Calu3 (cell line): ENCODE measurements around the gene BCAS3. TPM values are rescaled to one million over a fixed set of nuclear protein-coding genes. Genes with fewer than 3 reads are reported as not detected.

Experiments
- BruUV-seq: library from RNA; stranded (reverse); fragments of 400-500 nt; replicated peaks from 2 replicates; lab custom pipeline; 2021; lab: Mats Ljungman, UMichigan
- CTCF ChIA-PET: fragments of 300-600 bp; sonication (Branson Sonifier 250); formaldehyde crosslinking; loops from one replicate; lab custom pipeline; 2022; ENCODE audit warnings: antibody characterized with exemption; lab: Charles Lee
- DNase-seq: peaks from one replicate; pipeline ENCODE4 v3.0.0; 2022
- H3K27ac Mint-ChIP-seq: one replicate; pipeline ENCODE4 v1.8.0; 2022; ENCODE audit warnings: mixed read lengths; ENCODE audit not compliant: unreplicated experiment
- H3K27me3 Mint-ChIP-seq: one replicate; pipeline ENCODE4 v1.8.0; 2022; ENCODE audit warnings: mixed read lengths; ENCODE audit not compliant: unreplicated experiment
- H3K36me3 Mint-ChIP-seq: one replicate; pipeline ENCODE4 v1.8.0; 2022; ENCODE audit warnings: mild to moderate bottlenecking, moderate library complexity, mixed read lengths; ENCODE audit not compliant: insufficient read depth, unreplicated experiment
- H3K4me1 Mint-ChIP-seq: one replicate; pipeline ENCODE4 v1.8.0; 2022; ENCODE audit warnings: mild to moderate bottlenecking, low read depth, mixed read lengths; ENCODE audit not compliant: unreplicated experiment
- H3K4me3 Mint-ChIP-seq: one replicate; pipeline ENCODE4 v1.8.0; 2022; ENCODE audit warnings: mild to moderate bottlenecking, low read depth, moderate library complexity, mixed read lengths; ENCODE audit not compliant: unreplicated experiment
- H3K9me3 Mint-ChIP-seq: one replicate; pipeline ENCODE4 v1.8.0; 2022; ENCODE audit warnings: low read depth, mixed read lengths; ENCODE audit not compliant: unreplicated experiment
- intact Hi-C: fragments of 100-400 bp; cut with micrococcal nuclease; formaldehyde crosslinking; loops from one replicate; pipeline ENCODE4 v1.10.0; 2022; ENCODE audit not compliant: unreplicated experiment
- total RNA-seq: library from RNA; stranded (reverse); gene quantifications from 2 replicates; pipeline ENCODE4 v1.2.3, GENCODE V29; 2022
- TF ChIP-seq, protein P1 (sequence below): fragments of 200-600 bp; IDR thresholded peaks from one replicate; pipeline ENCODE4 v1.8.0; 2022; ENCODE audit warnings: antibody characterized with exemption; ENCODE audit not compliant: unreplicated experiment

Gene BCAS3
- total RNA-seq, 1 experiment from 2014 or later = 10.9 TPM

DNA sequence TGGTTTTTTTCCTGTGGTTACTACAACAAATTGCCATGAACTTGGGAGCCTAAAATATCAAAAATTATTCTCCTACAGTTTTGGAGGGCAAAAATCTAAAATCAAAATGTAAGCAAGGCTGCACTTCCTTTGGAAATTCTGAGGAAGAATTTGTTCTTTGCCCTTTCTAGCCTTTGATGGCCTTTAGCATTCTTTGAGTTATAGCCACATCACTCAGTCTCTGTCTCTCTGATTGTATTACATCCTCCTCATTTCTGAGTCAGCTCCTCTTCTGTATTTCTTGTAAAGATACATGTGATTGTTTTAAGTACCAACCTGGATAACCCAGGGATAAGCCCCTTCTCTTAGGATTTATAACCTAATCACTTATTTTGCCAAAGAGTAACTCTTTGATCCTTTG lies 282.0 kb downstream of the BCAS3 start:
- TF ChIP-seq, protein P1, sequence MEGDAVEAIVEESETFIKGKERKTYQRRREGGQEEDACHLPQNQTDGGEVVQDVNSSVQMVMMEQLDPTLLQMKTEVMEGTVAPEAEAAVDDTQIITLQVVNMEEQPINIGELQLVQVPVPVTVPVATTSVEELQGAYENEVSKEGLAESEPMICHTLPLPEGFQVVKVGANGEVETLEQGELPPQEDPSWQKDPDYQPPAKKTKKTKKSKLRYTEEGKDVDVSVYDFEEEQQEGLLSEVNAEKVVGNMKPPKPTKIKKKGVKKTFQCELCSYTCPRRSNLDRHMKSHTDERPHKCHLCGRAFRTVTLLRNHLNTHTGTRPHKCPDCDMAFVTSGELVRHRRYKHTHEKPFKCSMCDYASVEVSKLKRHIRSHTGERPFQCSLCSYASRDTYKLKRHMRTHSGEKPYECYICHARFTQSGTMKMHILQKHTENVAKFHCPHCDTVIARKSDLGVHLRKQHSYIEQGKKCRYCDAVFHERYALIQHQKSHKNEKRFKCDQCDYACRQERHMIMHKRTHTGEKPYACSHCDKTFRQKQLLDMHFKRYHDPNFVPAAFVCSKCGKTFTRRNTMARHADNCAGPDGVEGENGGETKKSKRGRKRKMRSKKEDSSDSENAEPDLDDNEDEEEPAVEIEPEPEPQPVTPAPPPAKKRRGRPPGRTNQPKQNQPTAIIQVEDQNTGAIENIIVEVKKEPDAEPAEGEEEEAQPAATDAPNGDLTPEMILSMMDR = no peak
- Mint-ChIP-seq H3K27me3 (no peaks in the 10 kb centered on the region), H3K4me1 (no peaks in the 10 kb centered on the region), H3K4me3 (no peak overlapping the region), H3K27ac (no peak overlapping the region), H3K36me3 (no peaks in the 10 kb centered on the region), H3K9me3 (peaks cover 5% of the 10 kb centered on the region)
- CTCF ChIA-PET = no interaction called here
- no peak for DNase-seq
- no TSS peak for BruUV-seq
- intact Hi-C loops = no loop called here

DNA sequence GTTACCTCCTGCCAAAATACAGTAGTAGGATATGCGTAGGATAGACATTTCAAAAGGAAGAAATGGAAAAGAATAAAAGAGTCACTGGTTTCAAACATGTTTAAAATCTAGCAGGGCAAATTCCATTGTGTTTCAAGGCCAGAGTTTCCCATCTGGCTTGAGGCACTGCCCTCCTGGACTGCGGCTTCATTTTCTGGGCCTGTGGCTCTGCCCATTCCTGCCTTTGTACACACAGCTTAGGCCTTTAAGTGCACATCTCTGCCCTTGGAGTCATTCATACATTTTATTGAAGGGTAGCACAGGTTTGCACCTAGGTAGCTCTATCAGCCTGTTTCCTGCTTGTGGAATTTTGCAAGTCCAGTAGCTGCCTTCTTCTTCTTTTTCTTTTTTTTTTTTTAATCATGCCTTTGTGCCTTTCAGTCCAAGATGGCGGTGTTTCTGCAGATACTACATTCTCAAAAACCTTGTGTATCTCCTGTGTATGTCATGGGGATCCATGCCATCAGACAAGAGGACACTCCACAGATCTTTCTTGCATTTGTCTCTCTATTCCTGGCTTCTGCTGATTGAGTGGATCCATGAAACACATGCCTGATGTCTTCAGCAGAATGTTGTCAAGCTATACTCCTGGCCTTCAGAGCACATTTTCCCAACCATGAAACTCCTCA lies 282.9 kb downstream of the BCAS3 start:
- no peak overlapping the region for H3K27ac Mint-ChIP-seq
- intact Hi-C loops = no loop called here
- BruUV-seq = no TSS peak
- H3K36me3 Mint-ChIP-seq = no peaks in the 10 kb centered on the region
- no peaks in the 10 kb centered on the region for H3K27me3 Mint-ChIP-seq
- no peak for DNase-seq
- no peak overlapping the region for H3K4me3 Mint-ChIP-seq
- TF ChIP-seq, protein P1 = no peak
- CTCF ChIA-PET = interaction anchor here (0.7 kb wide), 1 partner anchor 408 kb away, joined by 3 read pairs; no protein-coding TSS in a partner anchor
- H3K4me1 Mint-ChIP-seq = no peaks in the 10 kb centered on the region
- H3K9me3 Mint-ChIP-seq = peaks cover 8% of the 10 kb centered on the region

DNA sequence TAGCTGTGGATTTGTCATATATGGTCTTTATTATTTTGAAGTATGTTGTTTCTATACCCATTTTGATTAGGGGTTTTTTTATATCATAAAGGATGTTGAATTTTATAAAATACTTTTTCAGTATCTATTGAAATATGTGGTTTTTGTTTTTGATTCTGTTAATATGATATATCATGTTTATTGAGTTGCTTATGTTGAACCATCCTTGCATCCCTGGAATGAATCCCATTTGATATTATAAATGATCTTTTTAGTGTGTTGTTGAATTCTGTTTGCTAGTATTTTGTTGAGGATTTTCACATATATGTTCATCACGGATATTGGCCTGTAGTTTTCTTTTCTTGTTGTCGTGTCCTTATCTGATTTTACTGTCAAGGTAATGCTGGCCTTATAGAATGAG lies 286.5 kb downstream of the BCAS3 start:
- no TSS peak for BruUV-seq

DNA sequence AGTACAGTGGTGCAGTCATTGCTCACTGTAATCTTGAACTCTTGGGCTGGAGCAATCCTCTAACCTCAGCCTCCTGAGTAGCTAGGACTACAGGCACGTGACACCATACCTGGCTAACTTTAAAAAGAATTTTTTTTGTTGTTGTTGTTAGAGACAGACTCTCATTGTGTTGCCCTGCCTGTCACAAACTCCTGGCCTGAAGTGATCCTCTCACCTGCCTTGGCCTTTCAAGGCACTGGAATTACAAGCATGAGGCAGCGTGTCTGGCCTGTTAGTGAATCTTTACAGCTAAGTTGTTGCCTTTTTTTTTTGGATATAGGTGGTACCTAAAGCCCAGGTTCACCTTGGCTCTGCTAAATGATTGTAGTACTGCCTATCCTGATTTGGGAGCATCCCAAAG lies 290.6 kb downstream of the BCAS3 start:
- no peaks in the 10 kb centered on the region for H3K4me1 Mint-ChIP-seq
- no peak overlapping the region for H3K4me3 Mint-ChIP-seq
- no TSS peak for BruUV-seq
- H3K9me3 Mint-ChIP-seq = peaks cover 3% of the 10 kb centered on the region
- intact Hi-C loops = no loop called here
- no peak overlapping the region for H3K27ac Mint-ChIP-seq
- no peak for DNase-seq
- no peaks in the 10 kb centered on the region for H3K27me3 Mint-ChIP-seq
- CTCF ChIA-PET = no interaction called here
- H3K36me3 Mint-ChIP-seq = no peaks in the 10 kb centered on the region
- TF ChIP-seq, protein P1 = no peak

More for the DNA sequence above, 286.5 kb downstream of the BCAS3 start:
- Mint-ChIP-seq H3K27me3 (no peaks in the 10 kb centered on the region), H3K36me3 (no peaks in the 10 kb centered on the region), H3K27ac (no peak overlapping the region), H3K4me1 (no peaks in the 10 kb centered on the region), H3K9me3 (peaks cover 5% of the 10 kb centered on the region), H3K4me3 (no peak overlapping the region)
- no peak for DNase-seq
- TF ChIP-seq, protein P1 = no peak
- intact Hi-C loops = no loop called here
- CTCF ChIA-PET = no interaction called here
